Activated T-cell treated with anti-CD3 and anti-CD28 coated beads for 24 hours (primary cell): ENCODE measurements around the gene AATK.

Source experiments
- DNase-seq: peaks from one replicate; pipeline ENCODE4 v3.0.0-alpha.2; 2020; ENCODE audit warnings: low read depth

AATK gene

GRCh38 chr17:81180836-81181810 is 15.1 kb upstream of the AATK start:
- DNase-seq = no peak

- DNase-seq = no peak
Observed at GRCh38 chr17:81179861-81180260, 13.8 kb upstream of the AATK start.

DNA sequence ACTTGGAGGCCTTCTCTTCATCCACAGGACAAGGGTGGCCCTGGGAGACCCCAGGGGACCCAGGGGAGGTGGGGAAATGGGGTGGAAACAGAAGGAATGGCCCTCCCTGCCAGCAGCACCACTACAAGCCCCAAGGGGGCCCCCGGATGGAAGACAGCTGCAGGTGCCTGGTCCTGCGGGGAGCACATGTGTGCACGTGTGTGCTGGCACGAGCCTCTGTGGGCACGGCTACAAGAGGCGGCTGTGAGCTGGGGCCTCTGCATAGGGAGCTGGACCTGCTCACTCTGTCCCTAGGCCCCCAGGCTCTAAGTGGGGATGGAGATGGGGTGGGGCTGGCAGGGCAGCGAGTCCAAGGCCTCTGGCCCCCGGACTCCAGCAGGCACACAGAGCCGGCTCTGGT is 13.2 kb upstream of the AATK start:
- no peak for DNase-seq

GRCh38 chr17:81178136-81179091 is 12.4 kb upstream of the AATK start:
- no peak for DNase-seq

DNA sequence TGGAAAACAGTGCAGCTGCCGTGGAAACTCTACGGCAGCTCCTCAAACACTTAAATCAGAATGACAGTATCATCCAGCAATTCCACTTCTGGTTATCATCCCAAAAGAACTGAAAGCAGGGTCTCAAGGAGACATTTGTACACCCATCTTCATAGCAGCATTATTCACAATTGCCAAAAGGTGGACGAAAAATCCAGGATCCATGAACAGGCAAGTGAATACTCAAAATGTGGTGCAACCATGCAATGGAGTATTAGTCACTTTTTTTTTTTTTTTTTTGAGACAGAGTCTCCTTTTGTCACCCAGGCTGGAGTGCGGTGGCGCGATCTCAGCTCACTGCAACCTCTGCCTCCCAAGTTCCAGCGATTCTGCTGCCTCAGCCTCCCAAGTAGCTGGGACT is 10.6 kb upstream of the AATK start:
- no peak for DNase-seq

GRCh38 chr17:81173762-81174155 is 7.7 kb upstream of the AATK start:
- DNase-seq = no peak

GRCh38 chr17:81173052-81173761 is 7.2 kb upstream of the AATK start:
- DNase-seq = no peak

GRCh38 chr17:81171941-81172340 is 5.9 kb upstream of the AATK start:
- DNase-seq = no peak

- DNase-seq = no peak
Observed at GRCh38 chr17:81170727-81171494, 4.9 kb upstream of the AATK start.

- no peak for DNase-seq
Observed at GRCh38 chr17:81169870-81170309, 3.9 kb upstream of the AATK start.

DNA sequence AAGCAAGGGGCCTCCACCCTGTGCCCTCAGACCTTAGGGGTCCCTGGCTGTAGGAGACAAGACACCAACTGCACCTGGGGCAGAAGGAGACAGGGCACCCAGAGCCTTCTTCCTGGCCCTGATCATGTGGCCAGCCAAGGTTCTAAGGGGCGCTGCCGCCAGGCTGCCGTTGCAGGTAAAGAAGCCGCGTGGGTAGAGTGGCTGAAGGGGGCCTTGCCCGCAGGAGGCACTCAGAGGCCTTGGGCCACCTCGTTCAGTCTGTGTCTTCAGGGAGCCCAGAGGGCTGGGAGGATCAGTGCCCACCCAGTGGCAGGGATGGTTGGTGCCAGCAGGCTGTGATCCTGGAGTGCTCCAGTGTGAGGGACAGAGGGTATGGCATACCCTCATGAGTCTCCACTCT is 1.6 kb upstream of the AATK start:
- DNase-seq = no peak

DNA sequence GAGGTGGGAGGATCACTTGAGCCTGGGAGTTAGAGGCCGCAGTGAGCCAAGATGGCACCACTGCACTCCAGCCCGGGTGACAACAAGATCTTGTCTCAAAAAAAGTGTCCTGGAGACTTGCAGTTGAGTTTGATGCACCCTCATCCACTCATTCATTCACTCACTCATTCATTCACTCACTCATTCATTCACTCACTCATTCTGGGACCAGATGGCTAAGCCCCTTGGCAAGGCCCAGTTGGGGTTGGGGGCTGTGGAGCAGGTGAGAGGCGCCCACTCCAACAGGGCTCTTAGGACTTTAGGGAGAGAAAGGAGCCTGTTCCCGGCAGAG is 1.1 kb upstream of the AATK start:
- no peak for DNase-seq

DNA sequence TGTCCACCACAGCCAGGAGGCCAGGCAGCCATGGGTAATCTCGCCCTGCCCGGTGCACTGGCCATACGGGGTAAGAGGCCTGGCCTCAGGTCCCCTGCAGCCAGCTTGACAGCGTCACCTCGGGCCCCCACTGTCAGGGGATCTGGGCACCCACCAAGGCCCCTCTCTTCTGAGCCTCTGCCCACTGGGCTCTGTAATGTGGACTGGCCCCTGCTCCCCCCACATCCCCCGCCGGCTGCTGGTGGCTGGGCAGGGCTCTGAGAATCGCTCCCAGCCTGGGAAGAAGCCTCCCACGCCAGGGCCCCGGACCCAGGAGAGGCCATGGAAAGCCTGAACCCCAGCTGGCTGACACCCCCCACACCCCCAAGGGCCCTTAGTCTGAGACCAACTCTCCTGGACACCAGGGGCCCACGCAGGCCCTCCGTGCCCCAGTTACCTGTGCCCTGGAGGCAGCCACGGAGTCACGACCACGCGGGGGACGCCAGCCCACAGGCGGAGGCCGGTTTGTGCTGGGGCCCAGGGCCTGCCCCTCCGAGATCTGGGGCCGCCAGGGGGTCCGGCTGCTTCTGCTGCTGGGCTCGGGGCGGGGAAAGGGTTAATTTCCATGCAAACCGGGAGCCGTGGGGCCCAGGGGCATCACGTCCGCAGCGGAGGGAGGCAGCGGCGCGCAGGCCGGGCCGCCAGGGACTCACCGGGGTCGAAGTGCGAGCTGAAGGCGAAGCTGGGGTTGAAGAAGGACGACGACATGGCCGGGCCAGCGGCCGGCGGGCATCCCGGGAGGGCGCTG is 582 bp downstream of the AATK start, which contains the start of gene PVALEF:
Gene PVALEF, plus strand, starts transcription at position 262 of the 787 bp plus-strand sequence. CDS start 15,720 bp downstream, outside the sequence.
- no peak for DNase-seq

DNA sequence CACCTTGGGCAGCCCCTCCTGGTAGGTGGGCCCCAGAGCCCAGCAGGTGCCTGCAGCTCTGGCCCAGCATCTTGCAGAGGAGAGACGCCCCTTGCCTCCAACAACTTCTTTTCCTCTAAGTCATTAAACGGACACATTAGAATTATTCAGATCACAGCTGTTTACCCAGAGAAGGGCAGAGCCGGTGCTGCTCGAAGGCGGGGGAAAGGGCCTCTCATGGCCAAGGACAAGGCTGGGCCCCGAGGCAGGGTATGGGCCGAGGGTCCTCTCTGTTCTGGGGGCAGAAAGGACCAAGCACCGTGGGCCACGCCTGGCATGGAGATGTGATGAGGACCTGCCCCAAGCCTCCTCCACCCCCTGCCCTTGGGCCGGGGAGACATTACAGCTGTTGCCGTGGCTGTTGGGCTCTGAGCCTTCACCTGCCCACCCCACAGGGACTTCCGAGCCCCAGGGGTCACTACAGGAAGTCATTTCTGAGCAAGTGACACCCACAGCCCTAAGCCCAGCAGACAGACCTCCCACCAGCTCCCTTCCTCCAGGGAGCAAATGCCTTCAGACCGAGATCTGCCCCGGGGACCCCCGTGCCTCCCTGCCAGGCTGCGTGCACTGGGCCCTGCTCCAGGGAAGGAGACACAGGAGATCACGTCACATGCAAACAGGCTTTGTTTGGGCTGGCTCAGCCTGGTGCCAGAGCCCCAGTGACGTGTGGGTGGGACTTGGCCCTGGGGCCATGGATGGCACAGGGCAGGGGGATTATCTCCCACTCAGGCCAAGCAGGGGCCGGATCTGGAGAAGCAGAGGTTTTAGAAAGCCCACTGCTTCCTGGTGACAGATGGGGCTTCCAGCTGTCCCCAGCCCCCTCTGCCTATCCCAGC is 1.4 kb downstream of the AATK start:
- no peak for DNase-seq

- DNase-seq = no peak
Observed at GRCh38 chr17:81163703-81164370, 2.2 kb downstream of the AATK start.

- DNase-seq = no peak
Observed at GRCh38 chr17:81163051-81163695, 2.8 kb downstream of the AATK start.

GRCh38 chr17:81162491-81162890 is 3.5 kb downstream of the AATK start:
- no peak for DNase-seq

DNA sequence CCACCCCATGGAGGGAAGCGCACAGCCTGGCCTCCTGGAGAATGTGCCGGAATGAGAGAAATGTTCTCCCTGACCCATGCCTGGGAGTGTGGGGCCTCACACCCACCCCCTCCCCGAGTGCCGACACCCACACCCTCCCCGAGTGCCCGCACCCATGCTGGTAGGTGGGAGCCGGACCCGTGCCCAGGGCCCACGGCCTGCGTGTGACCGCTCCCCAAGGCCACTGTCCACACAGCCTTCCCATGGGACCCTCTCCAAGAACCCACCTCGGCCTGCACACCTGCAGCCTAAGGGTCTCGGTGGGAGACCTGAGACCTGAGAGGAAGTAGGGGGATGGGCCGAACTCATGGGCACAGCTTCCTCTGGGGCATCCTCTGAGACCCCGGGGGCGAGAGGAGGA is 4.0 kb downstream of the AATK start:
- DNase-seq = no peak
